ENCODE results near the gene GNL3L.

GRCh38 chrX:54492340-54492739, 37.7 kb upstream of the GNL3L start:
- TF ChIP-seq EZH2phosphoT487 (IDR thresholded peaks at IDR 0.05; ENCODE audit: insufficient read depth, low read depth) (no peak), EZH2 (IDR thresholded peaks at IDR 0.05; ENCODE audit: insufficient read depth, poor library complexity, severe bottlenecking) (no peak)

All from GM23248 (cell line).